ENCODE measurements around the gene SORD. TPM values are rescaled to one million over a fixed set of nuclear protein-coding genes. Genes with fewer than 3 reads are reported as not detected.
"Not testable (repeated sequence)": the region's sequence is repeated elsewhere in the genome, so short reads cannot be mapped to it uniquely, and the experiment has no call there.

The SORD gene
- total and polyA plus RNA-seq, 10 of the 15 experiments (the other 5 are each of a cell fraction or from before 2014, with no cell fraction given): 7.5 to 51.6 (median 40.1) TPM

GRCh38 chr15:45036812-45037781 is 14.1 kb downstream of the SORD start:
- ChIA-PET RAD21 (ENCODE audit: unreplicated experiment) (interaction anchor here (1.0 to 2.6 kb wide), 8 partner anchors 9 to 420 kb away, joined by 3 to 15 read pairs (median 8); no protein-coding TSS in a partner anchor), SMC1A (ENCODE audit: uncharacterized antibody, unreplicated experiment) (interaction anchor here (0.6 to 2.5 kb wide), 14 partner anchors 9 to 185 kb away, joined by 3 to 10 read pairs (median 4); no protein-coding TSS in a partner anchor), CTCF (interaction anchor here (0.6 to 5.0 kb wide), 20 partner anchors 8 to 568 kb away, joined by 3 to 54 read pairs (median 4); partner anchors contain the start of genes SORD and SPG11)
- H3K36me3 ChIP-seq (ENCODE audit: control insufficient read depth in 2 of 2, insufficient read depth in 2 of 2, low read length in 1 of 2); in situ Hi-C loops (cut with MboI); H3K27me3 ChIP-seq (replicated peaks in 1 of 2; ENCODE audit: control insufficient read depth in 2 of 2, insufficient read depth in 2 of 2, low read length in 1 of 2); H3K4me1 ChIP-seq (ENCODE audit: control insufficient read depth, insufficient read depth, low read length); H3K9ac ChIP-seq (ENCODE audit: control insufficient read depth, insufficient read depth, low read length); H3K27ac ChIP-seq (ENCODE audit: control insufficient read depth, insufficient read depth); H2AFZ ChIP-seq (ENCODE audit: control insufficient read depth, low read depth, low read length); H4K20me1 ChIP-seq (ENCODE audit: control insufficient read depth, insufficient read depth); H3K9me3 ChIP-seq (replicated peaks; ENCODE audit: control insufficient read depth, insufficient read depth, low read length); POLR2A ChIA-PET; H3K4me2 ChIP-seq (ENCODE audit: control insufficient read depth, insufficient read depth); FAIRE-seq; H3K4me3 ChIP-seq; BruUV-seq (replicated peaks); H3K79me2 ChIP-seq (ENCODE audit: control insufficient read depth, insufficient read depth, low read length); DNase-seq (ENCODE audit: low read depth, low spot score): not testable (repeated sequence)
- ATAC-seq: peak; percentile 99
- TF ChIP-seq FOXM1 (IDR thresholded peaks at IDR 0.05; ENCODE audit: low read depth, low read length) (peak; percentile 40; the same call in 1 of the 2 replicates), TCF12 (IDR thresholded peaks at IDR 0.05; ENCODE audit: low read depth, low read length) (0 out of 2 replicates have a peak, but pooled peaks have one; percentile 27), RAD21 (IDR thresholded peaks at IDR 0.05; ENCODE audit: insufficient read depth, low read depth, low read length) (peak; percentile 97), SMARCA5 (IDR thresholded peaks at IDR 0.05) (0 out of 2 replicates have a peak, but pooled peaks have one; percentile 45), SMC3 (IDR thresholded peaks at IDR 0.05; ENCODE audit: borderline replicate concordance, low read length) (peak; percentile 91), YY1 (IDR thresholded peaks at IDR 0.05; ENCODE audit: low read depth, low read length) (peak; percentile 65; the same call in 1 of the 2 replicates), CTCF (IDR thresholded peaks at IDR 0.05 in 2 of 3, conservative IDR thresholded peaks at IDR 0.05 in 1 of 3; ENCODE audit: control insufficient read depth in 2 of 3, extremely low read depth in 1 of 3, insufficient read depth in 1 of 3, low read depth in 3 of 3, low read length in 3 of 3) (peak; percentile 83 to 93 (median 84))
- intact Hi-C loops (cut with micrococcal nuclease; ENCODE audit: unreplicated experiment): loop anchor here (2.0 to 5.0 kb wide), 2 partner anchors 64 to 185 kb away; no protein-coding TSS in a partner anchor
- WGBS (ENCODE audit: insufficient coverage, insufficient replicate concordance, low lambda C conversion rate, missing lambda C conversion rate): 51% methylated on average over 6 of the region's 6 CpGs

Data from GM12878 (cell line).